Glomerular endothelial cell (primary cell): ENCODE data around the gene MECR. TPM values are rescaled to one million over a fixed set of nuclear protein-coding genes. Genes with fewer than 3 reads are reported as not detected.
"Not testable (repeated sequence)": the region's sequence is repeated elsewhere in the genome, so short reads cannot be mapped to it uniquely, and the experiment has no call there.

Experiments used
- DNase-seq: peaks from one replicate; pipeline ENCODE4 v3.0.0-alpha.2; 2011; ENCODE audit warnings: low read depth, low spot score; ENCODE audit errors: extremely low read depth
- total RNA-seq: library from RNA; depleted of rRNA; stranded (reverse); fragments of >200 nt; gene quantifications from 2 replicates; pipeline ENCODE4 v1.2.3, GENCODE V29; 2015

Gene MECR
- total RNA-seq, 1 donor from 2014 or later, result 25.1 TPM

DNA sequence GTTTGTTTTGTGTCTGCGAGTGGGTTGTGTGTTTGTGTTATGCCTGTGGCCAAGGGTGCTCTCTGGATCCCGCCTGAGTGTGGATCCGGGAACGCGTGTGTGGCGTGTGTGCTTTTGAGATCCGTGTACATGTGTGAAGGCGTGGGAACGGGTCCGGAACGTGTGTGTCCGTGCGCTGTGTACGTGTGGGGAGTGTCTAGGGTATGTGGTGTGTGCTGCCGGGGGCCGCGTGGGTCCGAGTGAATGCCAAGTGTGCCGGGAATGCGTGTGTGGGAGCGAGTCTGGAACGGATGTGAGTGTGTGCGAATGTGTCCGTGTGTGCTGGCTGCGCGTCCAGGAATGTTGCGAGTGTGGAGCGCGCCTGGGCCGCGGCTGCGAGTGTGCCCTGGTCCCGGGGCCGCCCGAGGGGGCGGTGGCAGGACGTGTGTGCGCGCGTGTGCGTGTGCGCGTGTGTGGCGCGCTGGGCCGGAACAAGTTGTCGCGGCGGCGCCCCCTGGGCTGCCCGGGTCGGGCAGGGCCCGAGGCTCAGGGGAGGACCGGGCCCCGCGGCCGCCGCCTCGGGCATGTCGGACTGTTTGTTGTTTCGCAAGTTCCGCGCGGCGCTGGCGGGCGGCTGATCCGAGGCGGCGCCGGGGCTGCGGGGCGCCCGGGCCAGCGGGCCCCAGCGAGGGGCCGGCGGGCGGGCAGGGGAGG, 6.5 kb upstream of the MECR start:
- DNase-seq, result no peak

DNA sequence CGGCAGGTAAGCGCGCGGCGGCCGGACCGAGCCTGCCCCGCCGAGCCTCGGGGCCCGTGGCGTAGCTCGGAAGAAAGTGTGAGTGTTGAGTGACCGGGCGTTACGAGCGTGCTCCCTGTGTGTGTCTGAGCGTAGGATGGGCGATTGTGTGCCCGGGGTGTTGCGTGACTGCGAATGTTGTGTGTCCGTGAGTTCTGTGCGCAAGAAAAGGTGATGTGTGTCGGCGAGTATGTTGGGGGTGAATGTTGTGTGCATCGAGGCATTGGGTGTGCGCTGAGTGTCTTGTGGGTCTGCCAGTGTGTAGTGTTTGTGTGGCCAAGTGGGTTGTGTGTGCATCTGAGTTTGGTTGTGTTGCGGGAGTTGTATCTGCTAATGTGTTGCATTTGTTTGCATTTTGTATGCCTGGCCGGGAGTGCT, 6.0 kb upstream of the MECR start:
- DNase-seq, result no peak

DNA sequence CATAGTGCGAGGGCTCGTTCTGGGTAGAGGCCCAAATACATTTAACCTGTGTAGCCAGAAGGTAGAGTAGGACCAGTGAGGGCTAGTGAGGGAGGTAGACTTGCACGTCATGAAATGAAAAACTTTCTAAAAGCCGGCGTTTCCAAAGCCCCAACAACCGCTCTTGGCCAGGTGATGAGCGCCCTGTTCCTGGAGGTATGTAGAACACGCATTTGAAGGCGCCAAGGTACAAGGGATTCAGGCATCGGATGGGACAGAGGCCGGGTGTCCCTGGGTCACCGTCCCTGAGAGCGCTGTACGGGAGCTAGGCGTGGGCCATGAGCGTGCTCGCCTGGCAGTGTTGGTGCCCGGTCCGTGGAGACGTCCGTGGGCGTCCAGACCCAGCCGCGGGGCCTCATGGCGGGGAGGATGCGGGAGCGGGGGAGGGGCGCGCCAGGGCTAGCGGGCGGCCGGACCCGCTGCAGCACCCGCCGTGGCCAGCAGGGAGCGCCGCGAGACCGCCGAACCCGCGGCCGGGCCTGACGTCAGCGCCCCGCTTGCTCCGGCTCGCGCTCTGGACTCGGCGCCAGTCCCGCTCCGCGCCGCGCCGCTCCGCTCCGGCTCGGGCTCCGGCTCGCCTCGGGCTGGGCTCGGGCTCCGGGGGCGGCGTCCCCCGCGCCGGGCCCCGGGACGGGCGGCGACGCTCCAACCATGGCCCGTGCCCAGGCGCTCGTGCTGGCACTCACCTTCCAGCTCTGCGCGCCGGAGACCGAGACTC, 5.4 kb upstream of the MECR start, which contains the start of gene PTPRU:
Gene PTPRU, plus strand, starts transcription at position 568 of the 757 bp plus-strand sequence. Its CDS starts 123 bp downstream, at position 691.
- no peak for DNase-seq

DNA sequence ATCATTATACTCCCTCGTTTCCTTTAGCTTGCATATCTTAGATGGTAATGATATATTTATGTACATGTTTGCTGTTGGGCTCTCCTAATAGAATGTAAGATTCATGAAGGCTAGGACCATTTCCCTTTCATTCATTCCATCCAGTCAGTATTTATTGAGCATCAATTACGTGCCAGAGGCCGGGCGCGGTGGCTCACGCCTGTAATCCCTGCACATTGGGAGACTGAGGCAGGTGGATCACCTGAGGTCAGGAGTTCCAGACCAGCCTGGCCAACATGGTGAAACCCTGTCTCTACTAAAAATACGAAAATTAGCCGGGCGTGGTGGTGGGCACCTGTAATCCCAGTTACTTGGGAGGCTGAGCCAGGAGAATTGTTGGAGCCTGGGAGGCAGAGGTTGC, 4.1 kb upstream of the MECR start:
- DNase-seq, result not testable (repeated sequence)

DNA sequence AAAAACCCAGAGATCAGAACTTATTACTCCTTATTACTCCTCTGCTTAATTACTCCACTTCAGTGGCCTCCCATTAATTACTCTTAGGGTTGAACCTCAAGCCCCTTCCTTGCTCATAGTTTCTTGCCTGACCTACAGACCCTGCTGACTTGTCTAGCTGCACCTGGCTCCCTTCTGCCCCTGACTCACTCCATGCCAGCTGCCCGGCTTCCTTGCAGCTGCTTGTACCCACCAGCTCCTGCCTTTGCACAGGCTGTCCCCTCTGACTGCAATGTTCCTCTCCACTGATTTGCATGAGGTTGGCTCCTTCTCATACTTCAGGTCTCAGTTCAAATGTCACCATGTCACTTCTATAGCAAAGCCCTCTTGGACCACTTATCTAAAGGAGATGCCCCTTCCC, 3.7 kb upstream of the MECR start:
- no peak for DNase-seq

DNA sequence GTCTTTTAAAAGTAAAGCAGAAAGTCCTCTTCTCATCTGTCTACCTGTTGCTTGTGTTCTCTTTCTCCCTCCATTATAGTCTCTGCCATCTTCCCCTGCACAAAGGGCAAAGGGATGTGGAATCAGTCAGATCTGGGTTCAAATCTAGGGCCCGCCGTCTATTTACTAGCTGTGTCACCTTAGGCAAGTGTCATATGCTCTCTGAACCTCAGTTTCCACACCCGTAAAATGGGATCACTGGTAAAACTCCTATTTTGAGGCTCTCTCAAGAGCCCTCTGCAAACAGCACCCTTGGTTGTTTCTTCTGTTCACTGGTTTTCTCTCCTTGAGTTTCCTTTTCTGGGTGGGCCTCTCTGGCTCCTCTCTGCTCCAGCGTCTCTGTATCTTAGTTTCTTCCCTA, 3.0 kb upstream of the MECR start:
- DNase-seq, result no peak

DNA sequence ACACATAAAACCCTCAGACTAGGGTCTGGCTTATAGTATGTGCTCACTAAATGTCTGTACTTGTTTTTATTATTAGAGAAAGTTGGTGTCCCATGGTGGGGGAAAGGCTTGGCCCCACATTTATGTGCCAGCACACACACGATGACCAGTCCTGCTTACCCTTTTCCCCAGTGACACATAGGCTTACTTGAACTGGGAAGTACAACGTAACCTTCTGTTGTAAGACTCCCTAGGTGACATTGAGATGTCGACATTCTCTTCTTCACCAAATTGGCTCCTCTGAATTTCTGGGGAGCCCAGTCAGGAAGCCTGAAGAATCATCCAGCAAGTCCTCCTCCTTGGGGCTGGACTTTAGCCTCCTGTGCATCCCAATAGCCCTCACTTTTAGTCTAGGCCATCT, 1.7 kb upstream of the MECR start:
- DNase-seq, result no peak

DNA sequence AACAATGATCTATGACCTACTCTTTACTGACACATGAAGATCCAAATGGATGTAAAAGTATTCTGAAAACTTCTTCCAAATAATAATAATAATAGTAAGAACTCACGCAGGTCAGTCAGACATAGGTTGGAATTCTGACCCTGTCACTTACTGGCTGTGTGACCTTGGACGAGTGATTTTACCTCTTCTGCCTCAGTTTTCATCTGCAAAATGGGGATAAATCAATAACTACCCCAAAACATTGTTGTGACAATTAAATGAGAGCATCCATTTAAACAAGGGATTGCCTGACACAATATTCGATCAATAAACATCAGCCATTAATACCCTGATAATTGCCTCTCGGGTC, 556 bp downstream of the MECR start:
- no peak for DNase-seq

DNA sequence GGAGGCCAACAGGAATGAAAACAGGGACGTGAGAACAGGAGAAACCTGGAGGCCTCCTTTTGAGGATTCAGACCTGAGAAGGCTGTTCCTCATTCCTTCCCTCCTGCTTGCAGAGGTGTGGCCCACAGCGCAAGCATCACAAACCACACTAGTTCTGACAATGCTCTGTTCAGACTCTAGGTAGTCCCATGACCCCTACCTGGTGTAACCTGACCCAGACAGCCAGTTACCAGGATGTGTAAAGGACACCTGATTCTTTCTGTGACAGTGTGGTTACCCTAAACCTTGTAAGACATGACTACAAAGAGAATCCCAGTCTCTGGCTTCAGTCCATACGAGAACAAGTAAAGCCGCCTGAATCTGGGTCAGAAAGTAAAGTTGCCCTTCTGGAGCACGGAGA, 3.2 kb downstream of the MECR start:
- no peak for DNase-seq

DNA sequence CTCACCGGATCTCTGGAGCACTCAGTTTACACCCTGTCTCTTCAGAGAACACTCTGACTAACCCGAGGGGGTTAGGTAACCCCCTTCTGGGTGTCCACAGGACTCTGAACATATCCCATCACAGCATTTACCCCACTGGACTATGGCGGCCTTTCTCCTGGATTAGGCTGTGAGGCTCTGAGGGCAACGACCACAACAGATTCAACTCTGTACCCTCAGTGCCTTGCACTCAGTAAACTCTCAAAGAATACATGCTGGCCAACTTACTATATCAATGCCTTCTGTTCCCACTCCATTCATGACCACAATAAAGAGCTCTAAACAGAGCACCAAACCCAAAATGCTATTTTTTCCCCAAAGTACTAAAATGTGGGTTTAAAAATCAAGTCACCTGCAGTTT, 5.4 kb downstream of the MECR start:
- no peak for DNase-seq

DNA sequence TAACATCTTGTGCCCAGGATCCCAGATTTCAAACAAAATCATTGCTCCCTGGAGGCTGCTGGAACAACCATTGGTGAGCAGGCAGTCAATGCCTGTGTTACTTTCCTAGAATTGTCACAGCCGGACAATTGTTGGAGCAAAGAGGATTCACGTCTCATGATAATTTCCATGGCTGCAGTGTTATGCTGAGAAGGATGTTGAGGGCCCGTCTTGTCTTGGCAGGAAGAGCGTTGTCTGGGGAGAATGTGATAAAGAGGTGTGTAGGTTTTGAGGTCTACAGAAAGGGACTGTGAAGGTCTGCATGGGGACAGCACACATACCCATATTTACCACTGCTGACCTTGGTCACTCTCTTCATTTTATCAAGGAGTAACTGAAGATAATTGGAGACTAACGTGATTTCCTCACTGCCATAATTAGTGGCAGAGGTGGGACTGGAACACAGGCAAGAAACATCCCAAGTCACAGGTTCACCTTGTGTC, 6.3 kb downstream of the MECR start:
- no peak for DNase-seq

DNA sequence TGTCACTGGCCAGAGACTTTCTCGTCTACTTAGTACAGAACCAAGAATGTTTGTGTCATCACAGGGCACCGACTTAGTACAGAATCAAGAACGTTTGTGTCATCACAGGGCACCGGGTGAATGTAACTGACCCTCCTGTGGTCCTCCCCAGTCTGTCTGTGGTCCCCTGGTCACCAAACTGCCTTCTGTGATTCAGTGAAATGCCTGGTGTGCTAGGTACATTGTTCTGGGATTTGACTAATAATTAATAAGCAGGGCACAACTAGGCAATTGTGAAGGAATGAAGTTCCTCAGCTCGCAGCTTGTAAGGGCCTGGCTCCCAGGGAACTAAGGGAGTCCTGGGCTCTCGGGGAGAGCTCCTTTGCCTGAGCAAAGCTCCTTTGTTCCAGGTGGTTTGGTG, 7.2 kb downstream of the MECR start:
- DNase-seq, result no peak

DNA sequence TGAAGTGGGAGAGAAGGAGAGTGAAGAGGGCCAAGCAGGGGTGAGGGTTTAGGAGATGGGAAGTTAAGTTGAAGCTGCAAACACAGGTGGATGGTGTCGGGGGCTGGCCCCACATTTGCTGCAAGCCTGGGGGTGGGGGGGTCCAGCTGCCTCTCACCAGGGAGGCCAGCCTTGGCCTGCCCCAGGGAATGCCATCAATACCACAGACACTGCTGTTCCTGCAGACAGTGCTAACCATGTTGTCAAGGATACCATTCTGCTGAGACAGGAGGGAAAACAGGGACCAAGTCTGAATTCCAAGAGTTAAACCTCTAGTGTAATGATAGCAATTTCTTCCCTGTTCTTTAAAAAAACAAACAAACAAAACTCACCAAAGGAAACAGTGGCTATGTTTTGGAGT, 8.0 kb downstream of the MECR start:
- DNase-seq, result no peak

DNA sequence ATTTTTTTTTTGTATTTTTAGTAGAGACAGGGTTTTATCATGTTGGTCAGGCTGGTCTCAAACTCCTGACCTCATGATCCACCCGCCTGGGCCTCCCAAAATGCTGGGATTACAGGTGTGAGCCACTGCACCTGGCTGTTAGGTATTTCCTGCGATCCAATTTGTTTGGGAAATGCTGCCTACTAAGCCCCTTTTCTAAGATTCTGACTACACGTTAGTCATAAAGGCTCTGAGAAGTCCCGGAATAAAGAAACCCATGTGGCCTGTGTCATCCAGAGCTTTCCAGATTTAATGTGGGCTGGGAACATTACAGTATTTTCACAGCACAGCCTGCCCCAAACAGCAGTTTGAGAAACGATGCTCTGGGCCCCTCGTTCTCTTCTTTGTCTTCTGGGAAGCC, 8.5 kb downstream of the MECR start:
- DNase-seq, result not testable (repeated sequence)

DNA sequence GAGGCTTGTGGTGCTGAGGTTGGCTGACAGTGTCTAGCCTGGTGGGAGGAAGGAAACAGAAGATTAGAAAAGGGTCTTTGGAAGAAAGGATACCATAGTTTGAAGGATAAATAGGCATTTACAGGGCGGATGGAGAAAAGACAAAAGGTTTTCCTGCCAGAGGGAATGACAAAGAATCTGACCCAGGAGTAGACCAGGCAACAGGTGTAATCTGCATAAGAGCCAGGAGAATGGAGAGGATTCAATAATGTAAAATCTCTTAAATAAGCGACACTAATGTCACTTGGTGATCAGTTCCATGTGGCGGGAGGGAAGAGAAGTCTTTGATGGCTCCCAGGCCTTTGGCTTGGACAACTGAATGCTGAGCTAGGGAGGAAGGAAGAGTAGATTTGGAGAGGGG, 9.4 kb downstream of the MECR start:
- DNase-seq, result no peak

DNA sequence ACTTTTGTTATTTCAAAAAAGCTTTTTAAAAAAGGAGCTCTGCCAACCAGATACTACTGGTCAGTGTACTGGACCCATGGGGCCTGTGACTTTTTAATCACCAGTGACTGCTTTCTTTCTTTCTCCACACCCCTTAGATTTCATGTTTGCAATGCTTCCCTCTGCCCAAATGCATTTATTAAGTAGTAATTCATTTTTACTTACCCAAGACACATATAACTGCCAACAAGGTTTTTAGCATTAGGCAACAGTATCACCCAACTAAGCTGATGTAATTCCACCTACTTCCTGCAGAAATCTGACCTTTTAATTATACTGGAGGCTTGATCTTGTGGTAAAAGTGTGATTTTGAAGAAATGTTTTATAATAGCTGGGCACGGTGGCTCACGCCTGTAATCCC, 12.5 kb downstream of the MECR start:
- DNase-seq, result no peak

DNA sequence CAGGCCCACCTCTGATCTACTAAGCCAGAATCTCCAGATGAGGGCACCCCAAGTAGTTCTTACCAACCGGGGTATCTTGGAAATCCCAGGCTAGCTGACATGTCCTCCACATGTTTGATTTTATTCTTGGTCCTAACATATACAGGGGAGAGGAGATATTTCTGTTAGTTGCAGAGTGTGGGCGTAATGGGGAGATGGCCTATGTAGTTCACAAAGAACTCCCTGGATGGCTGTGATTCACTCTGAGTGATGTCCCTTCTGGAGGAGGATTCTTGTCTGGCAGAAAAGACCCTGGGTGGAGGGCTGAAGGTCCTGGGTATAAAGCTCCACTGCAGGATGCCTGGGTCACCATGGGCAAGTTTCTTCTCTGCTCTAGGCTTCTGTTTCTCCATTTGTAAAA, 13.1 kb downstream of the MECR start:
- DNase-seq, result no peak

DNA sequence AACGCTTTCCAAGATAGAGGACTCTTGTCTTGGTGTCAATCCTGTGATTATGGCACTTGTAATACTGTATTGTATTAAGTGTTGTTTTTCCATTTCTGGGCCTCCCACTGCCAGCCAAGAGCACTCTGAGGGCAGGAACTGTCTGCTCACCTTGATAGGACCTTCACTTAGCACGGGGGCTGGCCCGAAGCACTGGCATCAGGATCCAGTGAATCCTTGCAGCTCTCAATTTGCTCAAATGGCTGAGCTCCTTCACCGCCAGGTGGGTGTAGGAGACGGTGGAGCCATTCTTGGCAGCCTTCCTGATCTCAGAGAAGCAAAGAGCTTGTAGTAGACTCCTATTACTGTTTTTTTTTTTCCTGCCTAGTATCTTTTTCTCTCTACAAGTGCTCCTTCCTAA, 17.7 kb downstream of the MECR start:
- no peak for DNase-seq

DNA sequence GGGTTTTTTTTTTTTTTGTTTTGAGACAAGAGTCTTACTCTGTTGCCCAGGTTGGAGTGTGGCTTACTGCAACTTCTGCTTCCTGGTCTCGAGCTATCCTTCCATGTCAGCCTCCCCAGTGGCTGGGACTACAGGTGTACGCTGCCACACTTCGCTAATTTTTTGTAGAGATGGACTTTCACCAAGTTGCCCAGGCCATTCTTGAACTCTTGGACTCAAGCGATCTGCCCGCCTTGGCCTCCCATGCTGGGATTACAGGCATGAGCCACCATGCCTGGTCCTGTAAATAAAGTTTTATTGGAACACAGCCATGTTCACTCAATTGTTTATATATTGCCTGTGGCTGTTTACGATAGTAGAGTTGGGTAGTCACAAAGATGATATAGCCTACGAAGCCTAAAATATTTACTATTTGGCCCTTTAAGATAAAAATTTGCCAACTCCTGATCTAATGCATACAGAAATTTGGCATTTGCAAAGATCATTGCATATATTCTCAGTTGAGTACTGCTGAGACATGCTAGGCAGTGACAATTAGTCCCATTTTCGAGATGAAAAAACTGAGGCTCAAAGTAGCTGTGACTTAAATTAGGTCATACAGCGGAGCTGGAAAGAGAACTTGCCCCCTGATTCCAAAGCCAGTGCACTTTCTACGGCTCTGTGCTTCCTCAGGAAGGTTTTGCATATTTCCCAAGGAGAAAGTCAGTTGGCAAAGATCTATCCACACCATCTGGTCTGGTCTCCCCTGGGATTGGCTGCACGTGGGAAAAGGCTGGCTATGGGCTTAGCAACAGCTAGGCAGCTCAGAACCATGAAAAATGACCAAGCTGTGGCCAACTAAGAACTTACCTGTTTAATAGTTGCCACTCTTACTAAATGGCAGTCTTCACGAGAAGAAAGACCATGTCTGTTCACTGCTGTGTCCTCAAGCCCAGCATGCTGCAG, 19.4 kb downstream of the MECR start:
- DNase-seq, result no peak

DNA sequence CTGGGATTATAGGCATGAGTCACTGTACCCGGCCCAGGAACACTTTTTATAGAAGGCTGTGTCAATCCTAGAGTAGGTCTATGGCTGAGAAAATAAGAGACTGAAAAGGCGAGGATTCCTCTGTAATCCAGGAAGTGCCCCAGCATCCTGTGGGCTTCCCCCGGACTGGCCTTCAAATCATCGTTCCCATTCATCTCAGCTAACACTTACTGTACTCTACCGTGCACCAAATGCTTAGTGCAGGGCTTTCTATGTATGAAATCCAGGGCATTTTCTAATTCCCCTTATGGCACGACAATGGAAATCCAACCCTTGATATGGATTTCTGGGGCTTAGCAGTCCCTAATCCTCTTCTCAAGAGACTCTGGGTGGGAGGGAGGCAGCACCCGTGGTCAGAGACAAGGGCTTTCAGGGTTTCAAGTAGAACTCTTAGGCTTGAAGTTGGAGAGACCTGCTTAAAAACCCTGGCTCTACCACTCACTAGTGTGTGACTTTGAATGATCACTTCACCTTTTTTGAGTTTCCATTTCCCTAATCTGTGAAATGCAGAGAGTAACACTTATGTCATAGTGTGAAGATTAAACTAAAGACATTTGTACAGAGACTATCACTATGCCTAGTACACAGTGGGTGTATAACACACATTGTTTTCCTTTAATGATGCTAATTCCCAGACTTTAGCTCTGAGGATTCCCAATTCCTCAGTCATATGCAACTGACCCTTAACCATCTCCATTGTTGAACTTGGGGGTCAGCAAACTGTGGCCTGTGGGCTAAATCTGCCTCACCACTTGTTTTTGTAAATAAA, 20.3 kb downstream of the MECR start:
- DNase-seq, result no peak
